SK-N-MC (cell line): ENCODE results near the gene SLC39A11.

ENCODE experiments used
- DNase-seq: peaks from one replicate; pipeline ENCODE4 v3.0.0-alpha.2; 2011; ENCODE audit warnings: low read depth, low spot score
- H3K27ac ChIP-seq: fragments of 200-600 bp; sonication (generic); 2 replicates; pipeline ENCODE4 v1.5.1; 2016; ENCODE audit warnings: mixed run types
- H3K36me3 ChIP-seq: fragments of 200-600 bp; sonication (generic); 2 replicates; pipeline ENCODE4 v1.6.1; 2017; ENCODE audit warnings: antibody characterized with exemption, low read length, mixed read lengths; ENCODE audit not compliant: insufficient read depth
- H3K4me3 ChIP-seq: fragments of 200-600 bp; sonication (generic); 2 replicates; pipeline ENCODE4 v1.5.1; 2016
- H3K9ac ChIP-seq: fragments of 200-600 bp; sonication (generic); 2 replicates; pipeline ENCODE4 v1.8.0; 2017; ENCODE audit warnings: mixed run types, mixed read lengths; ENCODE audit not compliant: insufficient read length
- H3K9me3 ChIP-seq: fragments of 200-600 bp; sonication (generic); 2 replicates; pipeline ENCODE4 v1.6.1; 2017; ENCODE audit warnings: low read depth, mild to moderate bottlenecking, antibody characterized with exemption, low read length, moderate library complexity, mixed read lengths
- EZH2 ChIP-seq: fragments of 200-600 bp; sonication (generic); IDR thresholded peaks from one replicate; pipeline ENCODE4 v1.6.1; 2017; ENCODE audit warnings: antibody characterized with exemption
- FOXP2 ChIP-seq: optimal IDR thresholded peaks from 2 replicates; pipeline ENCODE3; 2011; ENCODE audit warnings: mild to moderate bottlenecking, moderate library complexity; ENCODE audit not compliant: insufficient read depth; ENCODE audit errors: extremely low read length, control extremely low read depth
- POLR2AphosphoS5 ChIP-seq: IDR thresholded peaks from 2 replicates; pipeline ENCODE4 v1.6.1; 2012; ENCODE audit warnings: mild to moderate bottlenecking, low read depth, low read length, borderline replicate concordance

The SLC39A11 gene

GRCh38 chr17:72970797-72971196 lies 121.7 kb downstream of the SLC39A11 start:
- Histone ChIP-seq H3K36me3 (no peaks in the 10 kb centered on the region), H3K4me3 (no peak overlapping the region), H3K9me3 (no peaks in the 10 kb centered on the region), H3K27ac (no peak overlapping the region), H3K9ac (no peak overlapping the region)
- TF ChIP-seq POLR2AphosphoS5 = no peak
- TF ChIP-seq FOXP2 = no peak
- no peak for TF ChIP-seq EZH2
- no peak for DNase-seq

GRCh38 chr17:72970246-72970645 lies 122.2 kb downstream of the SLC39A11 start:
- Histone ChIP-seq H3K9ac (no peak overlapping the region), H3K9me3 (no peaks in the 10 kb centered on the region), H3K36me3 (no peaks in the 10 kb centered on the region), H3K4me3 (no peak overlapping the region), H3K27ac (no peak overlapping the region)
- TF ChIP-seq EZH2 (no peak), FOXP2 (no peak), POLR2AphosphoS5 (no peak)
- no peak for DNase-seq

- no peak for DNase-seq
- no peaks in the 10 kb centered on the region for H3K9me3 ChIP-seq
- TF ChIP-seq FOXP2 (no peak), POLR2AphosphoS5 (no peak), EZH2 (no peak)
- no peaks in the 10 kb centered on the region for H3K36me3 ChIP-seq
- no peak overlapping the region for H3K9ac ChIP-seq
- H3K4me3 ChIP-seq = no peak overlapping the region
- no peak overlapping the region for H3K27ac ChIP-seq
These were observed 123.1 kb downstream of the SLC39A11 start for GRCh38 chr17:72969293-72969906.

- Histone ChIP-seq H3K4me3 (no peak overlapping the region), H3K36me3 (no peaks in the 10 kb centered on the region), H3K9me3 (no peaks in the 10 kb centered on the region), H3K27ac (no peak overlapping the region), H3K9ac (no peak overlapping the region)
- no peak for DNase-seq
- no peak for TF ChIP-seq EZH2
- TF ChIP-seq POLR2AphosphoS5 = no peak
- no peak for TF ChIP-seq FOXP2
These were observed 123.7 kb downstream of the SLC39A11 start for GRCh38 chr17:72968798-72969197.

GRCh38 chr17:72967977-72968585 lies 124.4 kb downstream of the SLC39A11 start:
- no peak for DNase-seq
- TF ChIP-seq EZH2 (no peak), FOXP2 (no peak), POLR2AphosphoS5 (no peak)
- H3K4me3 ChIP-seq = no peak overlapping the region
- H3K9ac ChIP-seq = no peak overlapping the region
- H3K36me3 ChIP-seq = no peaks in the 10 kb centered on the region
- H3K27ac ChIP-seq = no peak overlapping the region
- H3K9me3 ChIP-seq = no peaks in the 10 kb centered on the region

GRCh38 chr17:72967277-72967970 lies 125.1 kb downstream of the SLC39A11 start:
- H3K4me3 ChIP-seq = no peak overlapping the region
- H3K9me3 ChIP-seq = no peaks in the 10 kb centered on the region
- no peak overlapping the region for H3K9ac ChIP-seq
- TF ChIP-seq EZH2 = no peak
- no peak for TF ChIP-seq POLR2AphosphoS5
- TF ChIP-seq FOXP2 = no peak
- no peak overlapping the region for H3K27ac ChIP-seq
- no peak for DNase-seq
- H3K36me3 ChIP-seq = no peaks in the 10 kb centered on the region

- Histone ChIP-seq H3K36me3 (no peaks in the 10 kb centered on the region), H3K27ac (no peak overlapping the region), H3K4me3 (no peak overlapping the region), H3K9me3 (no peaks in the 10 kb centered on the region), H3K9ac (no peak overlapping the region)
- TF ChIP-seq POLR2AphosphoS5 (no peak), FOXP2 (no peak), EZH2 (no peak)
- no peak for DNase-seq
These were observed 130.4 kb downstream of the SLC39A11 start for GRCh38 chr17:72962106-72962505.

- H3K9ac ChIP-seq = no peak overlapping the region
- no peak overlapping the region for H3K27ac ChIP-seq
- H3K9me3 ChIP-seq = no peaks in the 10 kb centered on the region
- no peaks in the 10 kb centered on the region for H3K36me3 ChIP-seq
- DNase-seq = no peak
- TF ChIP-seq FOXP2 (no peak), POLR2AphosphoS5 (no peak), EZH2 (no peak)
- no peak overlapping the region for H3K4me3 ChIP-seq
These were observed 136.9 kb downstream of the SLC39A11 start for GRCh38 chr17:72955391-72956140.
